H9 (cell line): Measurements from ENCODE around the gene ACYP2. TPM values are rescaled to one million over a fixed set of nuclear protein-coding genes. Genes with fewer than 3 reads are reported as not detected.
"Not testable (repeated sequence)": the region's sequence is repeated elsewhere in the genome, so short reads cannot be mapped to it uniquely, and the experiment has no call there.

Experiments
- DNase-seq: peaks from one replicate; pipeline ENCODE4 v3.0.0-alpha.2; 2017
- H2AFZ ChIP-seq: one replicate; pipeline ENCODE4 v1.6.1; 2013; ENCODE audit warnings: mild to moderate bottlenecking, low read length, control low read depth, moderate library complexity
- H2AK5ac ChIP-seq: 2 replicates; pipeline ENCODE4 v1.6.1; 2013; ENCODE audit warnings: low read length, control low read depth, mixed read lengths; ENCODE audit not compliant: insufficient read length
- H2BK120ac ChIP-seq: one replicate; pipeline ENCODE4 v1.6.1; 2013; ENCODE audit warnings: low read depth, mild to moderate bottlenecking, low read length, control low read depth, inconsistent platforms; ENCODE audit not compliant: poor library complexity, severe bottlenecking
- H2BK12ac ChIP-seq: 2 replicates; pipeline ENCODE4 v1.6.1; 2013; ENCODE audit warnings: low read length, control low read depth, mixed read lengths, low read depth; ENCODE audit not compliant: insufficient read length
- H2BK15ac ChIP-seq: 2 replicates; pipeline ENCODE4 v1.6.1; 2013; ENCODE audit warnings: low read depth, low read length, control low read depth
- H2BK20ac ChIP-seq: one replicate; pipeline ENCODE4 v1.6.1; 2013; ENCODE audit warnings: low read depth, mild to moderate bottlenecking, low read length, control low read depth, inconsistent platforms; ENCODE audit not compliant: poor library complexity, severe bottlenecking
- H2BK5ac ChIP-seq: 2 replicates; pipeline ENCODE4 v1.6.1; 2013; ENCODE audit warnings: low read length, control low read depth, mixed read lengths; ENCODE audit not compliant: insufficient read length
- H3K14ac ChIP-seq: 2 replicates; pipeline ENCODE4 v1.6.1; 2013; ENCODE audit warnings: low read length, control low read depth; ENCODE audit not compliant: insufficient read depth
- H3K18ac ChIP-seq: 2 replicates; pipeline ENCODE4 v1.6.1; 2013; ENCODE audit warnings: low read depth, mild to moderate bottlenecking, mixed read lengths, low read length, control low read depth; ENCODE audit not compliant: insufficient read length
- H3K23ac ChIP-seq: 2 replicates; pipeline ENCODE4 v1.6.1; 2013; ENCODE audit warnings: low read length, control low read depth, mixed read lengths, low read depth; ENCODE audit not compliant: insufficient read length
- H3K23me2 ChIP-seq: 2 replicates; pipeline ENCODE4 v1.6.1; 2013; ENCODE audit warnings: low read depth, mild to moderate bottlenecking, mixed read lengths, low read length, control low read depth; ENCODE audit not compliant: insufficient read length, poor library complexity, severe bottlenecking
- H3K27ac ChIP-seq: 2 replicates; pipeline ENCODE4 v1.5.1; 2013; ENCODE audit warnings: low read length, control low read depth, mixed read lengths, low read depth; ENCODE audit not compliant: insufficient read length
- H3K27me3 ChIP-seq: 2 replicates; pipeline ENCODE4 v1.6.1; 2013; ENCODE audit warnings: low read length, control low read depth, inconsistent platforms; ENCODE audit not compliant: insufficient read depth
- H3K4ac ChIP-seq: 2 replicates; pipeline ENCODE4 v1.6.1; 2013; ENCODE audit warnings: low read depth, mild to moderate bottlenecking, control low read depth, inconsistent platforms, low read length, moderate library complexity
- H3K4me1 ChIP-seq: 2 replicates; pipeline ENCODE4 v1.6.1; 2013; ENCODE audit warnings: low read length, control low read depth, inconsistent platforms; ENCODE audit not compliant: insufficient read depth
- H3K4me2 ChIP-seq: 2 replicates; pipeline ENCODE4 v1.6.1; 2013; ENCODE audit warnings: low read length, control low read depth, mixed read lengths; ENCODE audit not compliant: insufficient read length, insufficient read depth
- H3K56ac ChIP-seq: 2 replicates; pipeline ENCODE4 v1.6.1; 2013; ENCODE audit warnings: low read depth, mild to moderate bottlenecking, mixed read lengths, low read length, control low read depth; ENCODE audit not compliant: insufficient read length
- H3K79me1 ChIP-seq: 2 replicates; pipeline ENCODE4 v1.6.1; 2013; ENCODE audit warnings: low read depth, mild to moderate bottlenecking, moderate library complexity, low read length, control low read depth, inconsistent platforms; ENCODE audit not compliant: insufficient read depth, poor library complexity, severe bottlenecking
- H3K79me2 ChIP-seq: 2 replicates; pipeline ENCODE4 v1.6.1; 2013; ENCODE audit warnings: low read length, control low read depth, inconsistent platforms; ENCODE audit not compliant: insufficient read depth
- H3K9ac ChIP-seq: 2 replicates; pipeline ENCODE4 v1.6.1; 2013; ENCODE audit warnings: low read length, control low read depth, mixed read lengths; ENCODE audit not compliant: insufficient read length; ENCODE audit errors: extremely low read depth
- H3K9me3 ChIP-seq: one replicate; pipeline ENCODE4 v1.6.1; 2013; ENCODE audit warnings: low read depth, low read length, inconsistent platforms; ENCODE audit not compliant: control insufficient read depth
- H3T11ph ChIP-seq: one replicate; pipeline ENCODE4 v1.6.1; 2013; ENCODE audit warnings: mild to moderate bottlenecking, low read length, control low read depth, inconsistent platforms
- H4K20me1 ChIP-seq: one replicate; pipeline ENCODE4 v1.6.1; 2013; ENCODE audit not compliant: control insufficient read depth, insufficient read length, insufficient read depth
- H4K5ac ChIP-seq: 2 replicates; pipeline ENCODE4 v1.6.1; 2013; ENCODE audit warnings: low read depth, mild to moderate bottlenecking, mixed read lengths, low read length, control low read depth; ENCODE audit not compliant: insufficient read length
- H4K8ac ChIP-seq: replicated peaks from 2 replicates; pipeline ENCODE4 v1.6.1; 2013; ENCODE audit warnings: low read length, control low read depth, mixed read lengths, low read depth; ENCODE audit not compliant: insufficient read length
- H4K91ac ChIP-seq: 2 replicates; pipeline ENCODE4 v1.6.1; 2013; ENCODE audit warnings: low read depth, mild to moderate bottlenecking, moderate library complexity, mixed read lengths, low read length, control low read depth; ENCODE audit not compliant: insufficient read length
- H3K27ac Mint-ChIP-seq, 3 experiments: 2 replicates in 2 of 3; 3 replicates in 1 of 3; pipeline ENCODE4 v1.8.0; 2020 to 2021; ENCODE audit warnings: mixed read lengths in 3 of 3, mild to moderate bottlenecking in 1 of 3, moderate library complexity in 1 of 3
- H3K27me3 Mint-ChIP-seq: 2 replicates; pipeline ENCODE4 v1.8.0; 2021; ENCODE audit warnings: low read depth, mild to moderate bottlenecking, moderate library complexity, mixed read lengths
- H3K36me3 Mint-ChIP-seq, 3 experiments: 2 replicates in 2 of 3; 3 replicates in 1 of 3; pipeline ENCODE4 v1.8.0; 2020 to 2021; ENCODE audit warnings: low read depth in 3 of 3, mixed read lengths in 3 of 3; ENCODE audit not compliant: insufficient read depth in 1 of 3
- H3K4me1 Mint-ChIP-seq, 2 experiments: 2 replicates each; pipeline ENCODE4 v1.8.0; 2020; ENCODE audit warnings: mixed read lengths in 2 of 2
- H3K4me3 Mint-ChIP-seq, 2 experiments: 2 replicates in 1 of 2; 3 replicates in 1 of 2; pipeline ENCODE4 v1.8.0; 2020 to 2021; ENCODE audit warnings: mild to moderate bottlenecking in 2 of 2, mixed read lengths in 2 of 2, moderate library complexity in 1 of 2
- H3K9me3 Mint-ChIP-seq, 2 experiments: 2 replicates in 1 of 2; 3 replicates in 1 of 2; pipeline ENCODE4 v1.8.0; 2020; ENCODE audit warnings: mild to moderate bottlenecking in 2 of 2, mixed read lengths in 2 of 2, moderate library complexity in 1 of 2
- WGBS: extraction: QIAGEN DNeasy Blood & Tissue Kit; methylation state at CpG from one replicate; pipeline ENCODE4 v1.1.7; 2013; ENCODE audit warnings: missing lambda C conversion rate, low lambda C conversion rate, mixed read lengths; ENCODE audit not compliant: insufficient read length; ENCODE audit errors: extremely low coverage; 5-methylcytosine and 5-hydroxymethylcytosine counted together
- total RNA-seq: library from RNA; stranded (reverse); gene quantifications from 2 replicates; pipeline ENCODE4 v1.2.1, GENCODE V29; 2021

ACYP2 gene
- total RNA-seq, 1 experiment from 2014 or later = 3.2 TPM

DNA sequence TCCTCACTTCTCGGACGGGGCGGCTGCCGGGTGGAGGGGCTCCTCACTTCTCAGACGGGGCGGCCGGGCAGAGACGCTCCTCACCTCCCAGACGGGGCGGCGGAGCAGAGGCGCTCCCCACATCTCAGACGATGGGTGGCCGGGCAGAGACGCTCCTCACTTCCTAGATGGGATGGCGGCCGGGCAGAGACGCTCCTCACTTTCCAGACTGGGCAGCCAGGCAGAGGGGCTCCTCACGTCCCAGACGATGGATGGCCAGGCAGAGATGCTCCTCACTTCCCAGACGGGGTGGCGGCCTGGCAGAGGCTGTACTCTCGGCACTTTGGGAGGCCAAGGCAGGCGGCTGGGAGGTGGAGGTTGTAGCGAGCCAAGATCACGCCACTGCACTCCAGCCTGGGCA is 19.3 kb upstream of the ACYP2 start:
- H3K27ac Mint-ChIP-seq, H3K4me1 ChIP-seq, H3K56ac ChIP-seq, H2AFZ ChIP-seq, H3K27me3 ChIP-seq, H2BK120ac ChIP-seq, H2BK15ac ChIP-seq, H3K9ac ChIP-seq, H3K79me1 ChIP-seq, H4K91ac ChIP-seq, H3K4ac ChIP-seq, H3T11ph ChIP-seq, H3K27me3 Mint-ChIP-seq, H3K23ac ChIP-seq, H3K79me2 ChIP-seq, H4K20me1 ChIP-seq, H2BK20ac ChIP-seq, H2AK5ac ChIP-seq, H3K9me3 ChIP-seq, H2BK5ac ChIP-seq, H4K8ac ChIP-seq, H4K5ac ChIP-seq, H3K14ac ChIP-seq, H3K4me2 ChIP-seq, H3K18ac ChIP-seq, H2BK12ac ChIP-seq, H3K27ac ChIP-seq, H3K23me2 ChIP-seq, H3K4me3 Mint-ChIP-seq, DNase-seq: not testable (repeated sequence)
- Mint-ChIP-seq H3K9me3 (peaks cover 7 to 15% of the 10 kb centered on the region in 2 experiments), H3K36me3 (peaks cover 7 to 20% (median 7%) of the 10 kb centered on the region in 3 experiments), H3K4me1 (peaks cover 11% of the 10 kb centered on the region in 2 experiments)
- no CpG with 5 or more reads among the region's 26 CpGs for WGBS
